Stomach (tissue), 9 donors: ENCODE measurements around the gene PDLIM3. TPM values are rescaled to one million over a fixed set of nuclear protein-coding genes. Genes with fewer than 3 reads are reported as not detected.
A peak's percentile ranks its signal among the peaks of the same experiment; 100 is the strongest.

ENCODE experiments used
- DNase-seq, 2 donors: peaks; one replicate each; pipeline versions ENCODE4 v3.0.0 to v3.0.0-alpha.2; 2013 to 2019
- H3K27ac ChIP-seq, 5 donors: fragments of 200-600 bp in 4 of 5; sonication (generic) in 4 of 5; one replicate each; pipeline ENCODE4 v1.5.1; 2013 to 2019; ENCODE audit warnings: mild to moderate bottlenecking in 1 of 5, moderate library complexity in 1 of 5
- H3K27me3 ChIP-seq, 3 donors: fragments of 200-600 bp; sonication (generic); one replicate each; pipeline ENCODE4 v1.5.1; 2017 to 2019; ENCODE audit warnings: mixed run types in 1 of 3
- H3K36me3 ChIP-seq, 4 donors: fragments of 200-600 bp; sonication (generic); 1 replicate in 3 of 4; 2 replicates in 1 of 4; pipeline ENCODE4 v1.5.1; 2016 to 2019
- H3K4me1 ChIP-seq, 4 donors: fragments of 200-600 bp; sonication (generic); one replicate each; pipeline ENCODE4 v1.5.1; 2016 to 2019
- H3K4me3 ChIP-seq, 4 donors: fragments of 200-600 bp; sonication (generic) in 3 of 4; one replicate each; pipeline ENCODE4 v1.5.1; 2016 to 2019; ENCODE audit warnings: mild to moderate bottlenecking in 1 of 4
- H3K9me3 ChIP-seq, 4 donors: fragments of 200-600 bp; sonication (generic); one replicate each; pipeline ENCODE4 v1.5.1; 2016 to 2019
- CTCF ChIP-seq, 7 experiments: fragments of 450-650 bp in 4 of 7; fragments of 200-600 bp in 3 of 7; sonication (generic) in 3 of 7; IDR thresholded peaks; one replicate each; pipeline ENCODE4 v1.5.1; 2016 to 2019; ENCODE audit warnings: antibody characterized with exemption in 7 of 7, control low read depth in 2 of 7, mild to moderate bottlenecking in 1 of 7
- EP300 ChIP-seq: sonication (generic); formaldehyde crosslinking; IDR thresholded peaks from one replicate; pipeline ENCODE4 v1.6.1; 2017; ENCODE audit warnings: antibody characterized with exemption
- POLR2A ChIP-seq, 4 donors: fragments of 450-650 bp; IDR thresholded peaks; one replicate each; pipeline ENCODE4 v1.6.1; 2016; ENCODE audit warnings: antibody characterized with exemption in 4 of 4, control low read depth in 2 of 4, mild to moderate bottlenecking in 1 of 4, moderate library complexity in 1 of 4
- POLR2AphosphoS5 ChIP-seq, 3 donors: sonication (generic); formaldehyde crosslinking; IDR thresholded peaks; one replicate each; pipeline ENCODE4 v1.6.1; 2016; ENCODE audit warnings: antibody characterized with exemption in 3 of 3
- WGBS, 5 donors: extraction: QIAGEN DNeasy Blood & Tissue Kit in 3 of 5; methylation state at CpG; one replicate each; pipeline versions ENCODE4 v1.1.5 to v1.1.7; 2013 to 2018; 5-methylcytosine and 5-hydroxymethylcytosine counted together
- intact Hi-C: fragments of 100-400 bp; cut with DNase I; formaldehyde crosslinking; loops from one replicate; pipeline ENCODE4 v1.15.1; 2023; ENCODE audit warnings: low total_unique reads
- polyA plus RNA-seq, 3 donors: library from polyadenylated mRNA; stranded (reverse); fragments of 200-250 nt; gene quantifications; one replicate each; pipeline ENCODE4 v1.2.3, GENCODE V29; 2013
- total RNA-seq, 5 donors: library from RNA; depleted of rRNA; stranded (reverse); fragments of >200 nt; gene quantifications; one replicate each; pipeline versions ENCODE4 v1.1.0 to v1.2.3, GENCODE V29; 2014 to 2016
- donor health status: healthy with polysubstance abuse.
- donor health status: Bipolar disorder and iron deficiency.
- donor health status: healthy.

The PDLIM3 gene
- total and polyA plus RNA-seq, 8 donors, result 73.9 to 755 (median 108) TPM

- intact Hi-C loops, result no loop called here
- WGBS, 5 donors, result 36 to 89% (median 62%) methylated on average over 1 of the region's 1 CpG
- no peak overlapping the region for H3K27ac ChIP-seq
- DNase-seq, result no peak
- no peaks in the 10 kb centered on the region for H3K36me3 ChIP-seq
- peaks cover 7 to 51% (median 23%) of the 10 kb centered on the region in 4 donors for H3K4me1 ChIP-seq
- no peaks in the 10 kb centered on the region for H3K9me3 ChIP-seq
- TF ChIP-seq POLR2A (IDR thresholded peaks at IDR 0.05) (no peak), CTCF (IDR thresholded peaks at IDR 0.05) (no peak), EP300 (no peak), POLR2AphosphoS5 (IDR thresholded peaks at IDR 0.05) (no peak)
- H3K27me3 ChIP-seq, result peaks cover 0 to 27% (median 13%) of the 10 kb centered on the region in 3 donors
- no peak overlapping the region for H3K4me3 ChIP-seq
These were observed 3.5 kb upstream of the PDLIM3 start for GRCh38 chr4:185538806-185539205.

GRCh38 chr4:185536411-185536709 is 1.1 kb upstream of the PDLIM3 start:
- DNase-seq, result peak in 1 of 2 donors; percentile 59
- TF ChIP-seq EP300, result peak; percentile 37
- no peak for TF ChIP-seq POLR2A (IDR thresholded peaks at IDR 0.05)
- TF ChIP-seq CTCF (IDR thresholded peaks at IDR 0.05), result no peak
- TF ChIP-seq POLR2AphosphoS5 (IDR thresholded peaks at IDR 0.05), result peak; percentile 59 to 95 (median 78)
- intact Hi-C loops, result no loop called here
- peaks cover 7 to 31% (median 17%) of the 10 kb centered on the region in 4 donors for H3K4me1 ChIP-seq
- peak overlapping the region in 2 of 4 donors; percentile 58 to 89 for H3K4me3 ChIP-seq
- H3K27me3 ChIP-seq, result peaks cover 0 to 27% (median 13%) of the 10 kb centered on the region in 3 donors
- no peaks in the 10 kb centered on the region for H3K9me3 ChIP-seq
- H3K36me3 ChIP-seq, result no peaks in the 10 kb centered on the region
- WGBS, 5 donors, result 4 to 16% (median 13%) methylated on average over 4 of the region's 4 CpGs
- peak overlapping the region in 3 of 5 donors; percentile 89 to 93 (median 92) for H3K27ac ChIP-seq

- Histone ChIP-seq H3K27me3 (peaks cover 0 to 21% (median 13%) of the 10 kb centered on the region in 3 donors), H3K27ac (peak overlapping the region in 4 of 5 donors; percentile 87 to 93 (median 90))
- TF ChIP-seq POLR2A (IDR thresholded peaks at IDR 0.05) (no peak), EP300 (no peak), POLR2AphosphoS5 (IDR thresholded peaks at IDR 0.05) (no peak), CTCF (IDR thresholded peaks at IDR 0.05) (no peak)
These were observed 504 bp upstream of the PDLIM3 start for GRCh38 chr4:185535612-185536410.

GRCh38 chr4:185534511-185534865 is 819 bp downstream of the PDLIM3 start:
- WGBS, 5 donors, result 1 to 5% (median 4%) methylated on average over 10 of the region's 10 CpGs
- peak overlapping the region; percentile 77 to 93 (median 89) for H3K27ac ChIP-seq
- intact Hi-C loops, result no loop called here
- peak overlapping the region; percentile 58 to 89 (median 68) for H3K4me3 ChIP-seq
- TF ChIP-seq POLR2AphosphoS5 (IDR thresholded peaks at IDR 0.05) (no peak), CTCF (IDR thresholded peaks at IDR 0.05) (no peak)
- peaks cover 0 to 21% (median 13%) of the 10 kb centered on the region in 3 donors for H3K27me3 ChIP-seq
- H3K4me1 ChIP-seq, result peaks cover 7 to 21% (median 16%) of the 10 kb centered on the region in 4 donors
- no peaks in the 10 kb centered on the region for H3K9me3 ChIP-seq
- no peak for DNase-seq
- H3K36me3 ChIP-seq, result no peaks in the 10 kb centered on the region

More at GRCh38 chr4:185535612-185536410, 504 bp upstream of the PDLIM3 start:
- no peaks in the 10 kb centered on the region for H3K36me3 ChIP-seq
- 7 to 11% (median 10%) methylated on average over 27 to 32 of the region's 32 CpGs for WGBS, 5 donors
- H3K4me1 ChIP-seq, result peaks cover 7 to 26% (median 14%) of the 10 kb centered on the region in 4 donors
- no peak for DNase-seq
- intact Hi-C loops, result no loop called here
- H3K4me3 ChIP-seq, result peak overlapping the region; percentile 58 to 89 (median 68)
- H3K9me3 ChIP-seq, result no peaks in the 10 kb centered on the region
